CD4-positive, alpha-beta T cell (primary cell): ENCODE results near the gene SPDYC. TPM values are rescaled to one million over a fixed set of nuclear protein-coding genes. Genes with fewer than 3 reads are reported as not detected.

Source experiments
- ATAC-seq: fragments of 200-7000 bp; cut with Tn5 transposase; one replicate; pipeline ENCODE4 v1.10.0; 2022; ENCODE audit warnings: mild to moderate bottlenecking; ENCODE audit not compliant: poor library complexity
- CTCF ChIA-PET: fragments of 350-600 bp; sonication (Branson Sonifier 250); formaldehyde crosslinking; loops from one replicate; lab custom pipeline; 2021; ENCODE audit warnings: antibody characterized with exemption, inconsistent platforms; lab: Charles Lee
- POLR2A ChIA-PET: fragments of 350-600 bp; sonication (Branson Sonifier 250); formaldehyde crosslinking; loops from one replicate; lab custom pipeline; 2021; ENCODE audit warnings: antibody characterized with exemption, inconsistent platforms; lab: Charles Lee
- DNase-seq, 14 experiments: peaks; one replicate each; pipeline ENCODE4 v3.0.0-alpha.2; 2013 to 2020; ENCODE audit warnings: mixed read lengths in 2 of 14
- H3K27ac ChIP-seq, 2 donors: one replicate each; pipeline versions ENCODE4 v1.5.1 to v1.7.0; 2013; ENCODE audit warnings: low read length in 2 of 2, low read depth in 1 of 2, mild to moderate bottlenecking in 1 of 2
- H3K27me3 ChIP-seq, 2 experiments: 1 replicate in 1 of 2; 2 replicates in 1 of 2; pipeline versions ENCODE4 v1.6.1 to v1.7.0; 2013; ENCODE audit warnings: low read length in 2 of 2, control low read depth in 1 of 2, mild to moderate bottlenecking in 1 of 2, moderate library complexity in 1 of 2; ENCODE audit not compliant: insufficient read depth in 2 of 2, control insufficient read depth in 1 of 2
- H3K36me3 ChIP-seq: one replicate; pipeline ENCODE4 v1.6.1; 2013; ENCODE audit warnings: low read length, control low read depth; ENCODE audit not compliant: insufficient read depth
- H3K4me1 ChIP-seq: one replicate; pipeline ENCODE4 v1.6.1; 2013; ENCODE audit warnings: low read length, control low read depth; ENCODE audit not compliant: insufficient read depth
- H3K4me3 ChIP-seq: one replicate; pipeline ENCODE4 v1.5.1; 2013; ENCODE audit warnings: mild to moderate bottlenecking, low read length, moderate library complexity
- H3K9me3 ChIP-seq, 2 experiments: 1 replicate in 1 of 2; 2 replicates in 1 of 2; pipeline versions ENCODE4 v1.6.1 to v1.7.0; 2013; ENCODE audit warnings: low read length in 2 of 2, mild to moderate bottlenecking in 2 of 2, control low read depth in 1 of 2, moderate library complexity in 1 of 2; ENCODE audit not compliant: control insufficient read depth in 1 of 2, insufficient read depth in 1 of 2
- H3K27ac Mint-ChIP-seq: one replicate; pipeline ENCODE4 v1.8.0; 2020; ENCODE audit warnings: mixed read lengths
- H3K27me3 Mint-ChIP-seq: one replicate; pipeline ENCODE4 v1.8.0; 2021; ENCODE audit warnings: mixed read lengths
- H3K36me3 Mint-ChIP-seq: one replicate; pipeline ENCODE4 v1.8.0; 2021; ENCODE audit warnings: low read depth, mixed read lengths
- H3K4me1 Mint-ChIP-seq: one replicate; pipeline ENCODE4 v1.8.0; 2021; ENCODE audit warnings: low read depth, mixed read lengths
- H3K4me3 Mint-ChIP-seq: one replicate; pipeline ENCODE4 v1.8.0; 2020; ENCODE audit warnings: mild to moderate bottlenecking, mixed read lengths
- H3K9me3 Mint-ChIP-seq: one replicate; pipeline ENCODE4 v1.8.0; 2020; ENCODE audit warnings: mixed read lengths
- intact Hi-C, 2 experiments: fragments of 100-400 bp; cut with DNase I in 1 of 2; cut with micrococcal nuclease in 1 of 2; formaldehyde crosslinking; loops; one replicate each; pipeline versions ENCODE4 v1.15.1 to v1.9.0; 2023 to 2025; cut with DNase I, micrococcal nuclease
- total RNA-seq, 174 experiments: library from RNA in 2 of 174; stranded (reverse) in 2 of 174; gene quantifications; one replicate each; pipeline ENCODE4 v1.2.3 and lab custom pipeline; 2021 to 2026
- TF ChIP-seq, protein P1 (sequence below): fragments of 200-600 bp; IDR thresholded peaks from one replicate; pipeline ENCODE4 v1.8.0; 2022; ENCODE audit warnings: antibody characterized with exemption, mild to moderate bottlenecking

The SPDYC gene
- total RNA-seq, 2 experiments from 2014 or later: not detected

- Mint-ChIP-seq H3K4me3 (peak overlapping the region; percentile 56), H3K9me3 (no peaks in the 10 kb centered on the region), H3K36me3 (peaks cover 93% of the 10 kb centered on the region), H3K27me3 (no peaks in the 10 kb centered on the region), H3K27ac (peak overlapping the region; percentile 30), H3K4me1 (peaks cover 35% of the 10 kb centered on the region)
- ChIA-PET POLR2A (interaction anchor here (0.6 to 3.1 kb wide), 3 partner anchors 9 to 352 kb away, joined by 3 to 18 read pairs (median 6); partner anchors contain the start of genes FAU, MRPL49 and TM7SF2), CTCF (no interaction called here)
- Histone ChIP-seq H3K4me1 (peaks cover 38% of the 10 kb centered on the region), H3K27ac (no peak overlapping the region), H3K4me3 (no peak overlapping the region), H3K27me3 (no peaks in the 10 kb centered on the region), H3K36me3 (peaks cover 74% of the 10 kb centered on the region), H3K9me3 (no peaks in the 10 kb centered on the region)
- TF ChIP-seq, protein P1, sequence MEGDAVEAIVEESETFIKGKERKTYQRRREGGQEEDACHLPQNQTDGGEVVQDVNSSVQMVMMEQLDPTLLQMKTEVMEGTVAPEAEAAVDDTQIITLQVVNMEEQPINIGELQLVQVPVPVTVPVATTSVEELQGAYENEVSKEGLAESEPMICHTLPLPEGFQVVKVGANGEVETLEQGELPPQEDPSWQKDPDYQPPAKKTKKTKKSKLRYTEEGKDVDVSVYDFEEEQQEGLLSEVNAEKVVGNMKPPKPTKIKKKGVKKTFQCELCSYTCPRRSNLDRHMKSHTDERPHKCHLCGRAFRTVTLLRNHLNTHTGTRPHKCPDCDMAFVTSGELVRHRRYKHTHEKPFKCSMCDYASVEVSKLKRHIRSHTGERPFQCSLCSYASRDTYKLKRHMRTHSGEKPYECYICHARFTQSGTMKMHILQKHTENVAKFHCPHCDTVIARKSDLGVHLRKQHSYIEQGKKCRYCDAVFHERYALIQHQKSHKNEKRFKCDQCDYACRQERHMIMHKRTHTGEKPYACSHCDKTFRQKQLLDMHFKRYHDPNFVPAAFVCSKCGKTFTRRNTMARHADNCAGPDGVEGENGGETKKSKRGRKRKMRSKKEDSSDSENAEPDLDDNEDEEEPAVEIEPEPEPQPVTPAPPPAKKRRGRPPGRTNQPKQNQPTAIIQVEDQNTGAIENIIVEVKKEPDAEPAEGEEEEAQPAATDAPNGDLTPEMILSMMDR: no peak
- DNase-seq (peak in 1 of 14 experiments; percentile 23), ATAC-seq (no peak)
- intact Hi-C loops: loop anchor here in 1 of 2 experiments (5.0 kb wide), 1 partner anchor 214 kb away; the partner anchor contains the start of gene ATG2A
These were observed 39.2 kb upstream of the SPDYC start for GRCh38 chr11:65130631-65131416.

DNA sequence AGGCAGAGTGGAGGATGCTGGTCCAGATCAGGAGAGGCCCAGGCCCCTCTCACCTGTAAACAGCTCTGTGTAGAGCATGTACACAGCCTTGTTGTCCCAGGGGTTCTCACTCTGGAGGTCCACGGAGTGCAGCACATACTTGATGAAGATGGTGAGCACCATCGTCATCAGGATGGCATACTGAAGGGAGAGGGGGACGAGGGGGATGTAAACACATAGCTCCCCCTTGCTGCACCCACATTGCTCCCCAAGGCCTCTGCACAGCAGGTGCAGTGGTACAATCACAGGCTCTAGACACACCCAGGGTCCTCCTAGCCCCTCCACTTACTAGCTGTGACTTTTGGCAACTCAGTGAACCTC, 38.6 kb upstream of the SPDYC start:
- Mint-ChIP-seq H3K36me3 (peaks cover 87% of the 10 kb centered on the region), H3K4me3 (peak overlapping the region; percentile 56)
- POLR2A ChIA-PET: interaction anchor here (0.6 to 3.1 kb wide), 3 partner anchors 9 to 352 kb away, joined by 3 to 18 read pairs (median 5); partner anchors contain the start of genes FAU, MRPL49 and TM7SF2

DNA sequence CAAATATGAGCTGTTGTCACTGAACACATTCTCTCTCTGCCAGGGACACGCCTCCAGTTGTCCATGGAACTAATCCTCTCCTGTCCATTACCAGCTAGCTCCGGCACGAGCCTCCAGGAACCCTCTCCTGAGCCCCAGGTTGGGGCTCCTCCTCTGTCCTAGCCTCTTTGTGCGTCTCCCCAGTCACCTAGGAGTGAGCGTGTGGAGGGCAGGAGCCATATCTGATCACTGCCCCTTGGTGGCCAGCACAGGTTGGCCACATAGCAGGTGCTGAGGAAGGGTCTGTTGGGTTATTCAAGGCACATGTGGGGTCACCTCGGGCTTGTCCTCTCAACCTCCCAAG, 38.2 kb upstream of the SPDYC start:
- no peaks in the 10 kb centered on the region for H3K27me3 Mint-ChIP-seq
- H3K27ac ChIP-seq: no peak overlapping the region
- peak overlapping the region; percentile 30 for H3K4me3 Mint-ChIP-seq
- no peaks in the 10 kb centered on the region for H3K9me3 Mint-ChIP-seq
- H3K36me3 Mint-ChIP-seq: peaks cover 82% of the 10 kb centered on the region
- DNase-seq (peak in 1 of 14 experiments; percentile 11), ATAC-seq (no peak)
- H3K9me3 ChIP-seq: no peaks in the 10 kb centered on the region
- no peak overlapping the region for H3K4me3 ChIP-seq
- intact Hi-C loops: loop anchor here in 1 of 2 experiments (5.0 kb wide), 1 partner anchor 215 kb away; the partner anchor contains the start of gene ATG2A
- TF ChIP-seq, protein P1: no peak
- H3K27me3 ChIP-seq: no peaks in the 10 kb centered on the region
- H3K4me1 ChIP-seq: peaks cover 47% of the 10 kb centered on the region
- ChIA-PET CTCF (no interaction called here), POLR2A (interaction anchor here (0.8 to 3.1 kb wide), 2 partner anchors 10 to 20 kb away, joined by 5 to 18 read pairs; partner anchors contain the start of genes FAU, MRPL49 and TM7SF2)
- peaks cover 63% of the 10 kb centered on the region for H3K36me3 ChIP-seq
- H3K4me1 Mint-ChIP-seq: peaks cover 45% of the 10 kb centered on the region
- H3K27ac Mint-ChIP-seq: peak overlapping the region; percentile 44

More for the DNA sequence above, 38.6 kb upstream of the SPDYC start:
- Mint-ChIP-seq H3K27me3 (no peaks in the 10 kb centered on the region), H3K27ac (peak overlapping the region; percentile 44), H3K4me1 (peaks cover 40% of the 10 kb centered on the region), H3K9me3 (no peaks in the 10 kb centered on the region)
- TF ChIP-seq, protein P1: no peak
- Histone ChIP-seq H3K9me3 (no peaks in the 10 kb centered on the region), H3K27me3 (no peaks in the 10 kb centered on the region), H3K4me1 (peaks cover 44% of the 10 kb centered on the region), H3K4me3 (no peak overlapping the region), H3K27ac (no peak overlapping the region), H3K36me3 (peaks cover 68% of the 10 kb centered on the region)
- DNase-seq: peak in 1 of 14 experiments; percentile 16
- CTCF ChIA-PET: no interaction called here
- intact Hi-C loops: loop anchor here in 1 of 2 experiments (5.0 kb wide), 1 partner anchor 214 kb away; the partner anchor contains the start of gene ATG2A
- no peak for ATAC-seq
